Tibial artery (tissue), 4 donors: ENCODE data around the gene SFMBT2.

Source experiments
- DNase-seq, 2 donors: peaks; one replicate each; pipeline ENCODE4 v3.0.0-alpha.2; 2019
- H3K27ac ChIP-seq, 2 donors: fragments of 200-600 bp; sonication (generic) in 1 of 2; 1 replicate in 1 of 2; 2 replicates in 1 of 2; pipeline ENCODE4 v1.5.1; 2018 to 2019; ENCODE audit warnings: mild to moderate bottlenecking in 1 of 2
- H3K27me3 ChIP-seq, 2 donors: fragments of 200-600 bp; sonication (generic) in 1 of 2; one replicate each; pipeline versions ENCODE4 v1.5.1 to v1.6.0; 2016 to 2019
- H3K36me3 ChIP-seq, 3 donors: fragments of 200-600 bp; sonication (generic) in 2 of 3; one replicate each; pipeline ENCODE4 v1.5.1; 2016 to 2019; ENCODE audit warnings: mild to moderate bottlenecking in 2 of 3
- H3K4me1 ChIP-seq, 4 donors: fragments of 200-600 bp; sonication (generic) in 2 of 4; 1 replicate in 3 of 4; 2 replicates in 1 of 4; pipeline ENCODE4 v1.5.1; 2016 to 2019
- H3K4me3 ChIP-seq, 2 donors: fragments of 200-600 bp; sonication (generic) in 1 of 2; 1 replicate in 1 of 2; 2 replicates in 1 of 2; pipeline ENCODE4 v1.5.1; 2018 to 2019; ENCODE audit warnings: mild to moderate bottlenecking in 2 of 2
- H3K9me3 ChIP-seq, 3 donors: fragments of 200-600 bp; sonication (generic) in 1 of 3; one replicate each; pipeline ENCODE4 v1.5.1; 2016 to 2019
- CTCF ChIP-seq, 2 experiments: fragments of 200-600 bp in 1 of 2; fragments of 450-650 bp in 1 of 2; IDR thresholded peaks; one replicate each; pipeline ENCODE4 v1.5.1; 2017 to 2019; ENCODE audit warnings: antibody characterized with exemption in 2 of 2, mild to moderate bottlenecking in 1 of 2, moderate library complexity in 1 of 2
- intact Hi-C: fragments of 100-400 bp; cut with DNase I; formaldehyde crosslinking; loops from one replicate; pipeline ENCODE4 v1.15.0; 2023; ENCODE audit warnings: low total_unique reads

SFMBT2 gene

GRCh38 chr10:7159928-7160327 lies 250.9 kb downstream of the SFMBT2 start:
- intact Hi-C loops: no loop called here
- no peaks in the 10 kb centered on the region for H3K4me1 ChIP-seq
- H3K4me3 ChIP-seq: no peak overlapping the region
- H3K27ac ChIP-seq: no peak overlapping the region
- no peaks in the 10 kb centered on the region for H3K27me3 ChIP-seq
- H3K9me3 ChIP-seq: no peaks in the 10 kb centered on the region
- no peak for TF ChIP-seq CTCF (IDR thresholded peaks at IDR 0.05)
- DNase-seq: no peak
- peaks cover 0 to 11% (median 3%) of the 10 kb centered on the region in 3 donors for H3K36me3 ChIP-seq

- H3K9me3 ChIP-seq: no peaks in the 10 kb centered on the region
- H3K27me3 ChIP-seq: no peaks in the 10 kb centered on the region
- H3K4me3 ChIP-seq: no peak overlapping the region
- DNase-seq: no peak
- no peaks in the 10 kb centered on the region for H3K4me1 ChIP-seq
- H3K36me3 ChIP-seq: peaks cover 0 to 11% (median 3%) of the 10 kb centered on the region in 3 donors
- TF ChIP-seq CTCF (IDR thresholded peaks at IDR 0.05): no peak
- no peak overlapping the region for H3K27ac ChIP-seq
- intact Hi-C loops: no loop called here
Observed at GRCh38 chr10:7159517-7159916, 251.3 kb downstream of the SFMBT2 start.

- no peak for TF ChIP-seq CTCF (IDR thresholded peaks at IDR 0.05)
- H3K27me3 ChIP-seq: no peaks in the 10 kb centered on the region
- H3K4me1 ChIP-seq: no peaks in the 10 kb centered on the region
- H3K27ac ChIP-seq: no peak overlapping the region
- DNase-seq: no peak
- intact Hi-C loops: no loop called here
- H3K36me3 ChIP-seq: no peaks in the 10 kb centered on the region
- H3K4me3 ChIP-seq: no peak overlapping the region
- H3K9me3 ChIP-seq: no peaks in the 10 kb centered on the region
Observed at GRCh38 chr10:7157091-7157490, 253.7 kb downstream of the SFMBT2 start.

GRCh38 chr10:7153750-7154149 lies 257.1 kb downstream of the SFMBT2 start:
- no peaks in the 10 kb centered on the region for H3K36me3 ChIP-seq
- no peak overlapping the region for H3K4me3 ChIP-seq
- intact Hi-C loops: no loop called here
- H3K27ac ChIP-seq: no peak overlapping the region
- H3K4me1 ChIP-seq: no peaks in the 10 kb centered on the region
- TF ChIP-seq CTCF (IDR thresholded peaks at IDR 0.05): no peak
- H3K9me3 ChIP-seq: no peaks in the 10 kb centered on the region
- H3K27me3 ChIP-seq: no peaks in the 10 kb centered on the region
- no peak for DNase-seq

GRCh38 chr10:7152982-7153381 lies 257.9 kb downstream of the SFMBT2 start:
- Histone ChIP-seq H3K27ac (no peak overlapping the region), H3K4me3 (no peak overlapping the region), H3K36me3 (no peaks in the 10 kb centered on the region), H3K4me1 (no peaks in the 10 kb centered on the region), H3K27me3 (no peaks in the 10 kb centered on the region), H3K9me3 (no peaks in the 10 kb centered on the region)
- DNase-seq: no peak
- intact Hi-C loops: no loop called here
- no peak for TF ChIP-seq CTCF (IDR thresholded peaks at IDR 0.05)

GRCh38 chr10:7152341-7152740 lies 258.5 kb downstream of the SFMBT2 start:
- no peak for TF ChIP-seq CTCF (IDR thresholded peaks at IDR 0.05)
- Histone ChIP-seq H3K4me1 (no peaks in the 10 kb centered on the region), H3K9me3 (no peaks in the 10 kb centered on the region), H3K4me3 (no peak overlapping the region), H3K27ac (no peak overlapping the region), H3K27me3 (no peaks in the 10 kb centered on the region), H3K36me3 (no peaks in the 10 kb centered on the region)
- intact Hi-C loops: no loop called here
- DNase-seq: no peak
